NCI-H2171 (cell line): Measurements from ENCODE around the gene INPP5F.
"Not testable (repeated sequence)": the region's sequence is repeated elsewhere in the genome, so short reads cannot be mapped to it uniquely, and the experiment has no call there.

Source experiments
- DNase-seq: peaks from one replicate; lab custom pipeline; 2025; lab: John Stamatoyannopoulos, UW

Gene INPP5F

GRCh38 chr10:119742947-119743648 is 17.2 kb downstream of the INPP5F start:
- DNase-seq: no peak

GRCh38 chr10:119747940-119748339 is 22.1 kb downstream of the INPP5F start:
- no peak for DNase-seq

GRCh38 chr10:119748871-119749270 is 23.0 kb downstream of the INPP5F start:
- no peak for DNase-seq

GRCh38 chr10:119749455-119749854 is 23.6 kb downstream of the INPP5F start:
- no peak for DNase-seq

- DNase-seq: peak; percentile 8
These were observed 24.8 kb downstream of the INPP5F start for GRCh38 chr10:119750391-119751230.

- no peak for DNase-seq
These were observed 27.5 kb downstream of the INPP5F start for GRCh38 chr10:119753309-119753708.

GRCh38 chr10:119754085-119754484 is 28.2 kb downstream of the INPP5F start:
- no peak for DNase-seq

- no peak for DNase-seq
These were observed 29.1 kb downstream of the INPP5F start for GRCh38 chr10:119754936-119755335.

GRCh38 chr10:119755446-119755845 is 29.6 kb downstream of the INPP5F start:
- no peak for DNase-seq

- no peak for DNase-seq
These were observed 32.8 kb downstream of the INPP5F start for GRCh38 chr10:119758448-119759195.

- DNase-seq: no peak
These were observed 34.0 kb downstream of the INPP5F start for GRCh38 chr10:119759832-119760231.

- DNase-seq: no peak
These were observed 35.3 kb downstream of the INPP5F start for GRCh38 chr10:119761106-119761505.

- no peak for DNase-seq
These were observed 36.2 kb downstream of the INPP5F start for GRCh38 chr10:119762035-119762434.

- DNase-seq: no peak
These were observed 37.3 kb downstream of the INPP5F start for GRCh38 chr10:119762805-119763798.

GRCh38 chr10:119768455-119769094 is 42.7 kb downstream of the INPP5F start:
- no peak for DNase-seq

GRCh38 chr10:119769886-119770285 is 44.0 kb downstream of the INPP5F start:
- no peak for DNase-seq

- DNase-seq: no peak
These were observed 45.1 kb downstream of the INPP5F start for GRCh38 chr10:119770928-119771327.

GRCh38 chr10:119772334-119772733 is 46.5 kb downstream of the INPP5F start:
- DNase-seq: no peak

- not testable (repeated sequence) for DNase-seq
These were observed 47.2 kb downstream of the INPP5F start for GRCh38 chr10:119773041-119773440.

- no peak for DNase-seq
These were observed 49.7 kb downstream of the INPP5F start for GRCh38 chr10:119775529-119775928.

GRCh38 chr10:119776536-119776935 is 50.7 kb downstream of the INPP5F start:
- DNase-seq: no peak
